K562 (cell line): Measurements from ENCODE around the gene ITPR1.

ENCODE experiments used
- SMAD3 ChIP-seq: fragments of 450-650 bp; formaldehyde crosslinking; conservative IDR thresholded peaks from 2 replicates; pipeline ENCODE4 v1.4.0; 2020; ENCODE audit warnings: mild to moderate bottlenecking
- TARDBP ChIP-seq: fragments of 450-650 bp; IDR thresholded peaks from 2 replicates; pipeline ENCODE4 v1.6.1; 2016
- TCF7 ChIP-seq: sonication (generic); IDR thresholded peaks from 2 replicates; pipeline ENCODE4 v1.6.1; 2016; ENCODE audit warnings: antibody characterized with exemption, borderline replicate concordance
- ZNF766 ChIP-seq: fragments of 200-800 bp; sonication (Bioruptor generic); conservative IDR thresholded peaks from 2 replicates; pipeline ENCODE4 v1.6.1; 2016; ENCODE audit warnings: missing genetic modification characterization, missing compliant biosample characterization

- TF ChIP-seq TCF7 (no peak), TARDBP (no peak), ZNF766 (CRISPR knock-in tag) (no peak), SMAD3 (CRISPR knock-in tag) (no peak)
These were observed 273.1 kb downstream of the ITPR1 start for GRCh38 chr3:4766263-4766662.
